Suprapubic skin (tissue), 4 donors: ENCODE measurements around the gene AHDC1.

Experiments used
- POLR2A ChIP-seq, 2 donors: fragments of 450-650 bp; IDR thresholded peaks; one replicate each; pipeline ENCODE4 v1.6.1; 2017; ENCODE audit warnings: antibody characterized with exemption in 2 of 2, mild to moderate bottlenecking in 2 of 2, moderate library complexity in 2 of 2
- POLR2AphosphoS5 ChIP-seq, 3 donors: sonication (generic); formaldehyde crosslinking; IDR thresholded peaks; one replicate each; pipeline ENCODE4 v1.6.1; 2017; ENCODE audit warnings: antibody characterized with exemption in 3 of 3
- TF ChIP-seq, protein P1 (sequence below), 2 donors: fragments of 200-600 bp in 1 of 2; fragments of 450-650 bp in 1 of 2; sonication (generic) in 1 of 2; IDR thresholded peaks; one replicate each; pipeline ENCODE4 v1.5.1; 2016 to 2019; ENCODE audit warnings: antibody characterized with exemption in 2 of 2, mild to moderate bottlenecking in 1 of 2, moderate library complexity in 1 of 2

DNA sequence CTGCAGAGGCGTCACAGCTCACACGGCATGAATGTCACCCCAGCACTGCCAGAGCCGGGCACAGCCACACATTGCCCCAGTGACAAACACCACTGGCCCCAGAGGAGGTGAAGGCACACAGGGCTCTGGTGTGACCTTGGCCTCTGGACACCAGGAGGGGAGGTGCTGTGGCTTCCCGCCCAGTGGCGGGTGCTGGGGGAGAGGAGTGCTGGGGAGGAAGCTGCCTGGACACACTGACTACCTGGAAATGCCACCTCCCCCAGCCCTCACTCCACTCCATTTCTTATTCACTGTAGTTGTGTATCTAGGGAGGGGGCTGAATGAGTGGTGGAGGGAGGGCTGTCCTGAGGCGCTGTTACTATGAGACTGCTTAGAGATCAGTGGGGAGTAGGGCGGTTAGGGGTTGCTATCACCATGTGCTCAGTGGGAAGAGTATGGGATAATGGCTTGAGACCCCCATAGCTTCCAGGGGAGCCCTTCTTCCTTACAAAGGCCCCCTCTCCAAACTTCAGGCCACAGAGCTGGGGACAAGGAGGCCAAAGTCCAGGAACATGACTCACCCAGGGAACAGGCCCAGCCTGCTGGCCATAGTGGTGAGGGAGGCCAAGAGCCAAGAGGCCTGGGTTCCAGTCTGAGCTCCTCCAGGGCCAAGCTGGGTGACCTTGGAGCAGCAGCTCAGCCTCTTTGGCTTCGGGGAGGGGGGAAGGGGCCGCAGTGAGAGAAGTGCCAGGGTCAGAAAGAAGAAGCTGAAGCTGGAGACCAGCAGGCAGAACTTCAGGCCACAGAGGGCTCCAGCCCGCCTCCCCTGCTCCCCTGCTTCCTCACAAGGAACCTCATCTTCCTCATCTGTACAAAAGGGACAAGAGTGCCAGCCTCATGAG, 40.1 kb downstream of the AHDC1 start:
- TF ChIP-seq, protein P1, sequence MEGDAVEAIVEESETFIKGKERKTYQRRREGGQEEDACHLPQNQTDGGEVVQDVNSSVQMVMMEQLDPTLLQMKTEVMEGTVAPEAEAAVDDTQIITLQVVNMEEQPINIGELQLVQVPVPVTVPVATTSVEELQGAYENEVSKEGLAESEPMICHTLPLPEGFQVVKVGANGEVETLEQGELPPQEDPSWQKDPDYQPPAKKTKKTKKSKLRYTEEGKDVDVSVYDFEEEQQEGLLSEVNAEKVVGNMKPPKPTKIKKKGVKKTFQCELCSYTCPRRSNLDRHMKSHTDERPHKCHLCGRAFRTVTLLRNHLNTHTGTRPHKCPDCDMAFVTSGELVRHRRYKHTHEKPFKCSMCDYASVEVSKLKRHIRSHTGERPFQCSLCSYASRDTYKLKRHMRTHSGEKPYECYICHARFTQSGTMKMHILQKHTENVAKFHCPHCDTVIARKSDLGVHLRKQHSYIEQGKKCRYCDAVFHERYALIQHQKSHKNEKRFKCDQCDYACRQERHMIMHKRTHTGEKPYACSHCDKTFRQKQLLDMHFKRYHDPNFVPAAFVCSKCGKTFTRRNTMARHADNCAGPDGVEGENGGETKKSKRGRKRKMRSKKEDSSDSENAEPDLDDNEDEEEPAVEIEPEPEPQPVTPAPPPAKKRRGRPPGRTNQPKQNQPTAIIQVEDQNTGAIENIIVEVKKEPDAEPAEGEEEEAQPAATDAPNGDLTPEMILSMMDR (IDR thresholded peaks at IDR 0.05) = no peak
- TF ChIP-seq POLR2A (IDR thresholded peaks at IDR 0.05) (no peak), POLR2AphosphoS5 (IDR thresholded peaks at IDR 0.05) (no peak)
